Subcutaneous abdominal adipose tissue (tissue), 5 donors: ENCODE results near the gene PTPRG.

Source experiments
- H3K27ac ChIP-seq: one replicate; pipeline ENCODE4 v1.7.0; 2013; ENCODE audit warnings: low read depth, mild to moderate bottlenecking, inconsistent platforms, low read length, moderate library complexity
- H3K27me3 ChIP-seq, 5 donors: one replicate each; pipeline ENCODE4 v1.7.0; 2013; ENCODE audit warnings: low read length in 5 of 5, inconsistent platforms in 1 of 5; ENCODE audit not compliant: control insufficient read depth in 5 of 5, insufficient read depth in 4 of 5
- H3K36me3 ChIP-seq, 5 donors: one replicate each; pipeline ENCODE4 v1.7.0; 2013; ENCODE audit warnings: low read length in 5 of 5; ENCODE audit not compliant: control insufficient read depth in 5 of 5, insufficient read depth in 5 of 5
- H3K4me1 ChIP-seq, 5 donors: one replicate each; pipeline ENCODE4 v1.7.0; 2013; ENCODE audit warnings: low read length in 5 of 5, mild to moderate bottlenecking in 3 of 5, moderate library complexity in 1 of 5; ENCODE audit not compliant: control insufficient read depth in 5 of 5, insufficient read depth in 5 of 5
- H3K4me3 ChIP-seq, 5 donors: one replicate each; pipeline ENCODE4 v1.7.0; 2013; ENCODE audit warnings: low read length in 5 of 5, low read depth in 1 of 5
- H3K9ac ChIP-seq, 5 donors: one replicate each; pipeline ENCODE4 v1.7.0; 2013; ENCODE audit warnings: low read length in 5 of 5, mild to moderate bottlenecking in 4 of 5, moderate library complexity in 3 of 5
- H3K9me3 ChIP-seq, 5 donors: one replicate each; pipeline ENCODE4 v1.7.0; 2013; ENCODE audit warnings: low read length in 5 of 5; ENCODE audit not compliant: control insufficient read depth in 5 of 5
- donor health status: healthy.
- donor health status: healthy.
- donor health status: healthy.
- donor health status: healthy.
- donor health status: healthy.

Gene PTPRG

DNA sequence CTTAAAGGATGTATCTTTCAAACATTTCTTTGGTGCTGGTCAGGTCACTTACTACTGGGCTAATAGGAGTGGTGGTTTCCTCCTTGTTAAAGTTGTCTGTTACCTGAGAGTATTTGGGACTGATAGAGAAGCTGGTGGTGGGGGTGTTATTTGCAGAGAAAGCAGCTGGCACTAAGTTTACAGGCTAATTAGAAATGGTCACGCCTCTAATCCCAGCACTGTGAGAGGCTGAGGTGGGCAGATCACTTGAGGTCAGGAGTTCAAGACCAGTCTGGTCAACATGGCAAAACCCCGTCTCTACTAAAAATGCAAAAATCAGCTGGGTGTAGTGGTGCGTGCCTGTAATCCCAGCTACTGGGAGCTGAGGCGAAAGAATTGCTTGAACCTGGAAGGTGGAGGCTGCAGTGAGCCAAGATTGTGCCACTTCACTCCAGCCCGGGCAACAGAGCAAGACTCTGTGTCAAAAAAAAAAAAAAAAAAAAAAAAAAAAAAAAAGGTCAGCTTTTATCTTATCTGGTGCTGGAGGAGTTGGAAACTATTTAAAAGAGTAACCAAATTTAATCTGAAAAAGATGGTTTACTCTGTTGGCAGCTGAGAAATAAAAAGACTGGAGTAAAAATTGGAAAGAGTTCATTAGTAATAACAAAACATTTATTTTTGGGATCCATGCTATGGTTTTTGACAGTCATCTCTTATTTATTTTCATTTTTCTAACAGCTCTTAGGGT is 332.6 kb downstream of the PTPRG start:
- Histone ChIP-seq H3K9me3 (no peaks in the 10 kb centered on the region), H3K9ac (no peak overlapping the region), H3K36me3 (no peaks in the 10 kb centered on the region), H3K27ac (no peak overlapping the region), H3K4me3 (no peak overlapping the region), H3K27me3 (no peaks in the 10 kb centered on the region), H3K4me1 (peaks cover 0 to 9% (median 5%) of the 10 kb centered on the region in 5 donors)

- Histone ChIP-seq H3K27ac (no peak overlapping the region), H3K36me3 (no peaks in the 10 kb centered on the region), H3K9ac (peak overlapping the region in 1 of 5 donors; percentile 13), H3K4me1 (peaks cover 0 to 9% (median 5%) of the 10 kb centered on the region in 5 donors), H3K4me3 (no peak overlapping the region), H3K9me3 (no peaks in the 10 kb centered on the region), H3K27me3 (no peaks in the 10 kb centered on the region)
Measured at GRCh38 chr3:61894988-61895935, 333.9 kb downstream of the PTPRG start.

DNA sequence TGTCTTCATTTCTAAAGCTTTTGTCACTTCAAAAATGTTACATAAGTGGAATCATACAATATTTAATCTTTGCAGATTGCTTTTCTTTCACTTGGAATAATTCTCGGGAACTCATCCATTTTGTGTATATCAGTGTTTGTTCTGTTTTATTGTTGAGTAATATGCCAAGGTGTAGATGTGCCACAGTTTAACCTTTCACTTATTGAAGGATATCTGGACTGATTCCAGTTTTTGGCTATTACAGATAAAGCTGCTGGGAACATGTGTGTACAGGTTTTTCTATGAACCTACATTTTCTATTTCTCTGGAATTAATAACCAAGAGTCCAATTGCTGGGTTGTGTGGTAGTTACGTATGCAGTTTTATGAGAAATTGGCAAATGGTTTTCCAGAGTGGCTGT is 334.9 kb downstream of the PTPRG start:
- no peaks in the 10 kb centered on the region for H3K9me3 ChIP-seq
- H3K9ac ChIP-seq, result no peak overlapping the region
- H3K36me3 ChIP-seq, result no peaks in the 10 kb centered on the region
- no peaks in the 10 kb centered on the region for H3K27me3 ChIP-seq
- no peak overlapping the region for H3K4me3 ChIP-seq
- H3K4me1 ChIP-seq, result peaks cover 0 to 9% (median 5%) of the 10 kb centered on the region in 5 donors
- H3K27ac ChIP-seq, result no peak overlapping the region

DNA sequence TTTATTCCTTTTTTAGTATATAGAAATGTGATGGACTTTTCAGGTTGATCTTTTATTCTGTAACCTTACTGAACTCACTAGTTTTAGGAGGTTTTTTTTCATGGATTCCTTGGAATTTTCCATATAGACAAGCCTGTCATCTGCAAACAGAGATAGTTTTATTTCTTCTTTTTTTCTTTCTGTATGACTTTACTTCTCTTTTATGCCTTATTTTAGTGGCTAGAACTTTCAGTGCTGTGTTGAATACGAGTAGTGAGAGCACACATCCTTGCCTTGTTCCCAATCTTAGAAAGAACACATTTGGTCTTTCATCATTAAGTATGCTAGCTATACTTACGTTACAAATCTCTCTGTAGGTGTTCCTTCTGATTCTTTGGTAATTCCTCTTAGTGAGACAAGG is 336.5 kb downstream of the PTPRG start:
- Histone ChIP-seq H3K27ac (no peak overlapping the region), H3K4me3 (no peak overlapping the region), H3K4me1 (peaks cover 0 to 9% (median 5%) of the 10 kb centered on the region in 5 donors), H3K36me3 (no peaks in the 10 kb centered on the region), H3K27me3 (no peaks in the 10 kb centered on the region), H3K9ac (no peak overlapping the region), H3K9me3 (no peaks in the 10 kb centered on the region)

- Histone ChIP-seq H3K36me3 (no peaks in the 10 kb centered on the region), H3K9ac (no peak overlapping the region), H3K27ac (no peak overlapping the region), H3K9me3 (no peaks in the 10 kb centered on the region), H3K4me3 (no peak overlapping the region), H3K27me3 (no peaks in the 10 kb centered on the region), H3K4me1 (peaks cover 0 to 20% (median 19%) of the 10 kb centered on the region in 5 donors)
Measured at GRCh38 chr3:61899700-61900462, 338.5 kb downstream of the PTPRG start.

GRCh38 chr3:61901496-61901895 is 340.1 kb downstream of the PTPRG start:
- Histone ChIP-seq H3K36me3 (no peaks in the 10 kb centered on the region), H3K27ac (no peak overlapping the region), H3K27me3 (no peaks in the 10 kb centered on the region), H3K4me3 (no peak overlapping the region), H3K9me3 (no peaks in the 10 kb centered on the region), H3K4me1 (peaks cover 0 to 18% (median 16%) of the 10 kb centered on the region in 5 donors), H3K9ac (no peak overlapping the region)

DNA sequence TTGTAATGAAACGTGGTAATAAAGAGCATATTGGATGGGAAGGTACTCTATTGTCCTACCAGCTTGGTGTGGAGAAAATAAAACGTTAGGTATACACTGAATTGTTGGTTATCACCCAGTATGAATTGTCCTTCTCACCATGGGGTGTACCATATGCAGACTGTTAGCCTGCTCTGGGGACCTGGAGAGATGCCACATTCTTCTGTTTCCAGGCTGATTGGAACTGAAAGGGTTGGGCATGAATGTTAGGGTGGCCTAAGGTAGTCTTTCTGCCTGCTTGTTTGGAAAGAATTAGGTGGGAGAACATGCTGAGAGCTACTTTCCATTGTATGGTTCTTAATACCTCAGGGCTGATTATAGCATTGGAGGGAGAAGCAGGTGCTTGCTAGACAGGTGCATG is 340.6 kb downstream of the PTPRG start:
- H3K4me3 ChIP-seq, result no peak overlapping the region
- no peaks in the 10 kb centered on the region for H3K27me3 ChIP-seq
- no peaks in the 10 kb centered on the region for H3K36me3 ChIP-seq
- no peaks in the 10 kb centered on the region for H3K9me3 ChIP-seq
- no peak overlapping the region for H3K9ac ChIP-seq
- H3K4me1 ChIP-seq, result peaks cover 0 to 18% (median 16%) of the 10 kb centered on the region in 5 donors
- no peak overlapping the region for H3K27ac ChIP-seq

- no peak overlapping the region for H3K4me3 ChIP-seq
- no peak overlapping the region for H3K9ac ChIP-seq
- peaks cover 0 to 18% (median 16%) of the 10 kb centered on the region in 5 donors for H3K4me1 ChIP-seq
- H3K27ac ChIP-seq, result no peak overlapping the region
- H3K27me3 ChIP-seq, result no peaks in the 10 kb centered on the region
- H3K36me3 ChIP-seq, result no peaks in the 10 kb centered on the region
- H3K9me3 ChIP-seq, result no peaks in the 10 kb centered on the region
Measured at GRCh38 chr3:61903074-61903473, 341.7 kb downstream of the PTPRG start.

DNA sequence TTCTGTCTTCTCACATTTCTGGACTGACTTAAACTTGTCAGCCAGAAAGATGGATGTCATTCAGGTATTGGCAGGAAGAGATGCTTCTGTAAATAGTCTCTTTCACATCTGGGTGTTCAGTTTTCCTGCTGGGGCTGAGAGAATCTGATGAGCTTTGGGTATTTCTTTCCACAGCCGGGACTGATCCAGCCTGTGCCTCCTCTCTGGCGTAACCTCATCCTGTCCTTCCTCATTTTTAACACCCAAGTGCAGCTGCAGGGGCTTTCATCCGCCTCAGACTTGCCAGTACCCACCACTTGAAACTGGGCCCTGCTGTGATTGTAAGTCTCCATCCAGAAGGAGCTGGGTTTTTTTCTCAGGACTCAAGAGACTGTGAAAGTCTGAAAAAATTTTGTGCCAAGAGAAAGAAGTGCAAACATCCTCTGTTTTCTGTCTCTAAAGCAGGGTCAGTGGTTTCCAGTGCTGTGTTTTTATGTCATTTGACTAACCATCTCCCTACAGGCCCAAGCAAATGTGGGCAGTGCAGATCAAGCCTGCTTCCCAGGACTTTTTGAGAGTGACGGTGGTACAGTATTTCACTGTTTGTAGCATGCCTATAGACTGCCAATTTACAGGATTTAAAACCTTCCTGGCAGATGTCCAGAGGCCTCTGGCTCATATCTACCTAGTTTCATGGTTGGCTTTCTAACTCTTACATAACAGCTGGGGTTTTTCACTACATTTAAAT is 342.7 kb downstream of the PTPRG start:
- H3K4me3 ChIP-seq, result no peak overlapping the region

More for the DNA sequence above, 342.7 kb downstream of the PTPRG start:
- Histone ChIP-seq H3K36me3 (no peaks in the 10 kb centered on the region), H3K4me1 (peaks cover 3 to 23% (median 22%) of the 10 kb centered on the region in 5 donors), H3K27me3 (no peaks in the 10 kb centered on the region), H3K27ac (peak overlapping the region; percentile 74), H3K9ac (peak overlapping the region in 2 of 5 donors; percentile 34 to 42), H3K9me3 (no peaks in the 10 kb centered on the region)
